A172 (cell line): ENCODE results near the gene TGFBI. TPM values are rescaled to one million over a fixed set of nuclear protein-coding genes. Genes with fewer than 3 reads are reported as not detected.
A peak's percentile ranks its signal among the peaks of the same experiment; 100 is the strongest.

Experiments used
- DNase-seq: peaks from one replicate; pipeline ENCODE4 v3.0.0-alpha.2; 2015; ENCODE audit warnings: low spot score
- total RNA-seq: library from RNA; depleted of rRNA; stranded (reverse); fragments of >200 nt; shearing (Covaris generic); gene quantifications from 2 replicates; pipeline ENCODE4 v1.2.3, GENCODE V29; 2014; rRNA removed

TGFBI gene
- total RNA-seq: 10.5 and 11.6 TPM in 2 replicates

- DNase-seq: no peak
These were observed at the start of gene TGFBI for GRCh38 chr5:136028782-136029742. TGFBI (plus strand) TSS chr5:136028988; CDS start chr5:136029056, 68 bp downstream.

- no peak for DNase-seq
These were observed 49.8 kb upstream of the TGFBI start for GRCh38 chr5:135978993-135979392.

- no peak for DNase-seq
These were observed 49.3 kb upstream of the TGFBI start for GRCh38 chr5:135979510-135979909.

- no peak for DNase-seq
These were observed 48.2 kb upstream of the TGFBI start for GRCh38 chr5:135980620-135981019.

DNA sequence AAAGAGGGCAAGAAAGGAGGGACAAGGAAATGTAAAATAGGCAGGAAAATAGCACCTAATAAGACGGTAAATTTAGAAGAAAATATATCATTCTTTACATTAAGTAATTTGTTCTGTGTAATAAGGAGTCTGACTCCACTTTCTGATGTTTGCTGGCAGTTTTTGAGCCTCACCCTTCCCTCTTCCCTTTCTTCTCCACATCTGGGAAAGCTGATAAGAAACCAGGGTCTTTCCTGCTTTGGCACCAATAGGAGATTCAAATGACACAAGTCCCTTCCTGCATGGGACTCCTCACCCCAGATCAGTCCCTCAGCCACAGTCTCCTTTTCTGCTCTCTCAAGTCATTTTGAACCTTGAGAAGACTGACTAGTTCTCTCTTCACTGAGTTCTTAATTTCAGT, 42.8 kb upstream of the TGFBI start:
- DNase-seq: no peak

GRCh38 chr5:135986401-135986800, 42.4 kb upstream of the TGFBI start:
- DNase-seq: no peak

DNA sequence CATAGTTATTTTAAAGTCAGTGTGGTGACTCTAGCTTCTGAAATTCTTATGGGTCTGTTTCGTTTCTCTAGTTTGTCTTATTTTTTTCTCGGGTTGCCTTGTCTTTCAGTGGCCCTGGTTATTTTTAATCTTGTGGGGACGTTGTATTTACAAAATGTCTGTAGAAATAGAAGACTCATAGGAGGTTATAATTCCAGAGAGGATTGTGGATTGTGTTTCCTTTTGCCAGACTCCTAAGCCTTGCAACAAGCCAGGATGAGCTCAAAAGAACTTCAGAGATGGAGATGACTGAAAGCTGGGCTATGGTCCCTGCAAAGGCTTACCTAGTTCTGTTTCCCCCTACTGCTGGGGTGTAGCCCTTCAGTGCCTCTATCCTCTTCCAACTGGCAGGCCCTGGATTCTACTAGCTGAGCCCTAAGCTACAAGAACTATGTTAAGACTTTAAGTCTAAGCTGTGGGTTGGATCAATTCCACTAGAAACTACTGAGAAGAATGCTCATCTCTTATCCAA, 41.8 kb upstream of the TGFBI start:
- DNase-seq: no peak

- DNase-seq: no peak
These were observed 40.2 kb upstream of the TGFBI start for GRCh38 chr5:135988546-135988945.

DNA sequence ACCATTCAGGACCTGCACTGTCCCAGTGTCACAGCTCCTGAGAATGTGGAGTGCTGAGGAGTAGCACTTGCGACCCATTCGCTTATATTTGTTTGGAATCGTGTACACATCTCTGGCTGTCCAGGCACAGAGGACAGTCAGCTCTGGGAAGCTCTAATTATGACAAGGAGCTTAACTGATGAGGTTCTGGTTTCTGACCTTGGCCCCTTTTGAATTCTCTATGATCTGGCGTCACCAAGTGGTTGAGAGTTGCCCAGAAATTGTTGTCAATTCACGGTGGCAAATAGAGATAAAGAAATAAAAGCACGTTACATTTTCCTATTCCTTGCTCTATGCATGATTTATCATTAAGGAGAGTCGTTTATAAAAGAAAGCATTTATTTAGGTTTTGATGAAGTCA, 39.1 kb upstream of the TGFBI start:
- no peak for DNase-seq

- DNase-seq: no peak
These were observed 38.1 kb upstream of the TGFBI start for GRCh38 chr5:135990528-135991255.

DNA sequence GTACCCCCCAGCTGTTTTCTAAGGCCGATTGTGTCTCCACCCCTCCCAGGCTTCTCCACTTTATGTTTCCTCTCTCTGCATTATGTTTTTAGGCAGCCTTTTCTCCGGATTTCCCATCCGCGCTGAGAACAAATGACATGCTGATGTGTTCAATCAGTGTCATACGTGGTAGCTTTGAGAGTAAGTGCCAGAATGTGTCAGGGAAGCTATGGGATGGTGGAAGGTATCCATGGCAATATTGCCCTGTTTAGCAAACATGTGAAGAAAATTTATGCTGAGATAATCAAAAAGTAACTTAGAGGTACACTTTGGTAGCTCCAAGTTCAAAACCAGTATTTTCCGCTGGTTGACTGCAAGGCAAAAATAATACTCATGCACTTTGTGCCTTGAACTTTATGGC, 37.4 kb upstream of the TGFBI start:
- DNase-seq: no peak

DNA sequence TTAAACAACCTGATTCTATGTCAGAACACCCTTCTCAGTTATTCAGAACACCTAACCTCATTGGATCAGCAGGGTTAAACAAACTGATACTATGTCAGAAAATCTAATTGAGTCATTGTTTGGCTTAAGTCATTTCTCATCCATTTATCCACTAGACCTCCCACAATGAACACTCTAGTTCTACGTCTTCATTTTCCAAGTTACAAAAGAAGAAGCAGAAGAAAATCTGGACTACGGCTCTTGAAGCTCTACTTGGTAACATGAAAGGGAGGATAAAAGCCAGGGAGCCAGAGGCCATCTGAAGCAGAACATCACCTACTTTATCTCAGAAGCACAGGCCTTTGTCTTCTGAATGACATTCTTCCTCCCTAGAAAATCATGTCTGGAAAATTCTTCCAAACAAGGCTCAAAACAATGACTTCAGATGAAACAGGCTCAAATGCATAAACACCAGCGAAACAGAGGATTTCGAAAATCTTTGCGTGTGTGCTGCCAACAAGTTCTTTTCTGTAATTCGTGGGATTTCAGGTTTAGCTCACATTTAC, 35.4 kb upstream of the TGFBI start:
- DNase-seq: no peak

- DNase-seq: peak; percentile 81
These were observed 34.7 kb upstream of the TGFBI start for GRCh38 chr5:135993880-135994636.

DNA sequence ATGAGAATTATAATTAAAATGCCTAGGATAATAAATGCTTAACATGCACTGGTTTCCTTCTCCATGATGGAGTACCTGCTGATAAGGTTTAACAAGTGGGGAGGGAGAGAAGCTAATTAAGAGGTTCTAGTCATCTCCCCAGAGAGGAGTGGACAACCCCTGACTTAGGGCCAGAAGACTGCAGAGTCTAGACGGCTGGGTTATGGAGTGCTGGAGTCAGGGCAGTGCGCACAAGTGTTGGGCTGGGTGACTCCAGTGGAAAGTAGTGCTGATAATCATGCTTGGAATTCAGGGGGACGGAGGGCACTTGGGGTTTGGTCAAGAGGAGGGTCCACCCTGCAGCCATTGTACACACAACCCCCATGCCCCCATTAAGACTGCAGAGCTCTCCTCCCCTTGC, 32.8 kb upstream of the TGFBI start:
- no peak for DNase-seq

DNA sequence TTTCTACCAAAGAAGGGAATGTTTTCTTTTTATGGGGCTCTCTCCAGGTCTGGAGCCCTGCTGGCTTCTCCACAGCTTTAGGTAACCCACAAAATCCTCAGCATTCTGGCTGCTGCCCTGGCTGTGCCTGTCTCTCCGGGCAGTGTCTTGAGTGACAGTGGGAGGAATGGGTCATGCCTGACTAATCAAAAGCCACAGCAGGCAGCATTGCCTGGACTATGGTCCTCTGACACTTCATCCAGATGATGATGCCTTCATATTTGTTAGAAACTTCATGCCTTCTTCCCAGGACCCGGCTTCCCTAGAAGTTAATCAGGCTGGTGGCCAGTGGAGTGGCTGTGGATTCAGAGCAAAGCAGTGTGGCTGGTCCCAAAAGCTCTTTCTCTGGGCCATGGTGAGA, 32.2 kb upstream of the TGFBI start:
- peak; percentile 74 for DNase-seq

- no peak for DNase-seq
These were observed 31.0 kb upstream of the TGFBI start for GRCh38 chr5:135997673-135998335.

DNA sequence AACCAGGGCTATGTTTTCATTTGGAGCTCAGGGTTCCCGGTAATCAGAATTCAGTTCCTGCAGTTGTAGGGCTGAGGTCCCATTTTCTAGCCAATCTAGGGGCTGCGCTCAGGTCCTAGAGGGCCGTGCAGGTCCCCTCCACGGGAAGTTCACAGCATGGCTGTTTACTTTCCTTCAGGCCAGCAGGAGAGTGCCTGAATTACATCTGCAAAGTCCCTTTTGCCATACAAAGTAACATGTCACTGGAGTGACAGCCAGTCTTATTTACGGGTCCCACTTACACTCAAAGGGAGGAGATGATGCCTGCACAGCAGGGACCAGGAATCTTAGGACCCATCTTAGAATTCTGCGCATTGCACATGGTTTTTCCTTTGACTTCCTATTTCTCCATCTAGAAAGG, 29.9 kb upstream of the TGFBI start:
- no peak for DNase-seq

DNA sequence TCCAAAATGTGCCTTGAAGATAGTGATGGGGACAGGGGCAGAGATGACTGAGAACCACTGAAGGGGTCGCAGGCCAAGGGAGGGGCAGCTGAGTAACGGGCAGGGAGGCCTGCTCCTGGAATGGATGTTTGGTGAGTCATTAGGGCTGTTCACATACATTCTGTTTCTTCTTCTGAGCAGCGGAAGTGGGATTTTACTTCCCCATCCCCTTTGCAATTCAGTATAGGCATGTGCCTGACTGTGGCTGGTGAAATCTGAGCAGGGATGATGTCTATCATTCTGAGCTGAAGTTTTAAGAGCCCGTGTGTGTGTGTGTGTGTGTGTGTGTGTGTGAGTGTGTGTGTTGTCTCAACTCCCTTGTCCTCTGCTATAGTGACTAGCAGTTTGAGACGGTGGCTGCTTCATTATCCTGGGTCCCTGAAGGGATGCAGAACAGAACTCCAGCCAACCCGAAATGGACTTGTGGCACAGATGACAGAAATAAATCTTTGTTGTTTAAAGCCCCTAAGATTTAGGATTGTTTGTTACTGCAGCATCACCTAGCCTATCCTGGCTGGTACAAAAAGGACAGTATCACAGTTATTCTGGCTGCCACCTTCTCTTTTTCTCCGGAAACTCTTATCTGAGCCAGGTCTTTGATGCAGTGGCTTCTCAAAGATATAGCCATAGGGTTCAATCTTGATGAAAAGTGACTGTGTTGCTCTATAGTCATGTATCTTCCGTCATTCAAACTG, 29.2 kb upstream of the TGFBI start:
- peak; percentile 86 for DNase-seq

GRCh38 chr5:136000147-136000546, 28.6 kb upstream of the TGFBI start:
- DNase-seq: no peak

DNA sequence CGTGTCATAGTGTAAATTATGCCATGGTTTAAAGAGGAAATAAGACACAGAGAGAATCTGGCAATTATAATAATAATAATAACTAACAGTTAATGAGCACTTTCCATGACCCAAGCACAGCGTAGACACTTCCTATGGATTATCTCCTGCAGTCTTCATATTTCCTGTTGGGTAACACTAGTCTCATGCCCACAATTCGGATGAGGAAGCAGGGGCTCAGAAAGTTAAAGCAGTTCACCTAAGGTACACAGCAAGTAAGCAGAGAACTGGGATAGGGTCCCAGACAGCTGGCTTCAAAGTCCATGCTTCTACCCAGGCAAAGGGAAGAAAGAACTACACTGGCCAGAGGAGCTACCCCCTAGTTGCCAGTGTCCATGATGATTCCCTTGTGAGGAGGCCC, 27.9 kb upstream of the TGFBI start:
- DNase-seq: no peak
